Loucy (cell line): ENCODE results near the gene COLGALT1.

Experiments used
- H2AFZ ChIP-seq: fragments of 200-600 bp; sonication (generic); 2 replicates; pipeline ENCODE4 v1.6.0; 2016; ENCODE audit warnings: antibody characterized with exemption, mild to moderate bottlenecking, low read length, moderate library complexity
- H3F3A ChIP-seq: fragments of 200-600 bp; 2 replicates; pipeline ENCODE4 v1.6.0; 2016; ENCODE audit warnings: antibody characterized with exemption, low read depth, mild to moderate bottlenecking
- H3K27me3 ChIP-seq: fragments of 200-600 bp; sonication (generic); 2 replicates; pipeline ENCODE4 v1.6.1; 2014; ENCODE audit warnings: low read length, mild to moderate bottlenecking; ENCODE audit not compliant: insufficient read depth, poor library complexity, severe bottlenecking
- H3K36me3 ChIP-seq: fragments of 200-600 bp; sonication (generic); 2 replicates; pipeline ENCODE4 v1.6.1; 2016; ENCODE audit warnings: low read length; ENCODE audit not compliant: insufficient read depth
- H3K4me1 ChIP-seq: fragments of 200-600 bp; sonication (generic); 2 replicates; pipeline ENCODE4 v1.5.1; 2014; ENCODE audit warnings: low read length, mild to moderate bottlenecking; ENCODE audit not compliant: insufficient read depth, poor library complexity, severe bottlenecking
- H3K4me2 ChIP-seq: fragments of 200-600 bp; sonication (generic); 2 replicates; pipeline ENCODE4 v1.6.0; 2014; ENCODE audit warnings: antibody characterized with exemption, low read length, low read depth, mild to moderate bottlenecking; ENCODE audit not compliant: poor library complexity, severe bottlenecking
- H3K4me3 ChIP-seq: fragments of 200-600 bp; sonication (generic); 2 replicates; pipeline ENCODE4 v1.5.1; 2014; ENCODE audit warnings: low read length, mild to moderate bottlenecking, mixed read lengths; ENCODE audit not compliant: poor library complexity, severe bottlenecking
- H3K79me2 ChIP-seq: fragments of 200-600 bp; sonication (generic); 2 replicates; pipeline ENCODE4 v1.6.1; 2014; ENCODE audit warnings: low read length; ENCODE audit not compliant: insufficient read depth
- H3K9ac ChIP-seq: fragments of 200-600 bp; sonication (generic); 2 replicates; pipeline ENCODE4 v1.6.0; 2014; ENCODE audit warnings: mild to moderate bottlenecking, low read depth, low read length, moderate library complexity; ENCODE audit not compliant: poor library complexity, severe bottlenecking
- H3K9me2 ChIP-seq: fragments of 200-600 bp; sonication (generic); replicated peaks from 2 replicates; pipeline ENCODE4 v1.6.1; 2016; ENCODE audit warnings: low read depth, low read length, mixed read lengths
- H3K9me3 ChIP-seq: fragments of 200-600 bp; sonication (generic); 2 replicates; pipeline ENCODE4 v1.6.1; 2014; ENCODE audit warnings: mild to moderate bottlenecking, antibody characterized with exemption, low read length, low read depth; ENCODE audit not compliant: insufficient read depth
- H4K20me1 ChIP-seq: fragments of 200-600 bp; sonication (generic); 2 replicates; pipeline ENCODE4 v1.6.0; 2014; ENCODE audit warnings: antibody characterized with exemption, low read length, mild to moderate bottlenecking; ENCODE audit not compliant: insufficient read depth, poor library complexity, severe bottlenecking
- EZH2phosphoT487 ChIP-seq: fragments of 200-600 bp; IDR thresholded peaks from 2 replicates; pipeline ENCODE4 v1.6.1; 2018; ENCODE audit warnings: antibody characterized with exemption, mild to moderate bottlenecking, moderate library complexity, borderline replicate concordance
- TF ChIP-seq, protein P1 (sequence below): fragments of 200-600 bp; sonication (generic); conservative IDR thresholded peaks from 2 replicates; pipeline ENCODE4 v1.5.1; 2014; ENCODE audit warnings: mild to moderate bottlenecking, antibody characterized with exemption, low read length

The COLGALT1 gene

DNA sequence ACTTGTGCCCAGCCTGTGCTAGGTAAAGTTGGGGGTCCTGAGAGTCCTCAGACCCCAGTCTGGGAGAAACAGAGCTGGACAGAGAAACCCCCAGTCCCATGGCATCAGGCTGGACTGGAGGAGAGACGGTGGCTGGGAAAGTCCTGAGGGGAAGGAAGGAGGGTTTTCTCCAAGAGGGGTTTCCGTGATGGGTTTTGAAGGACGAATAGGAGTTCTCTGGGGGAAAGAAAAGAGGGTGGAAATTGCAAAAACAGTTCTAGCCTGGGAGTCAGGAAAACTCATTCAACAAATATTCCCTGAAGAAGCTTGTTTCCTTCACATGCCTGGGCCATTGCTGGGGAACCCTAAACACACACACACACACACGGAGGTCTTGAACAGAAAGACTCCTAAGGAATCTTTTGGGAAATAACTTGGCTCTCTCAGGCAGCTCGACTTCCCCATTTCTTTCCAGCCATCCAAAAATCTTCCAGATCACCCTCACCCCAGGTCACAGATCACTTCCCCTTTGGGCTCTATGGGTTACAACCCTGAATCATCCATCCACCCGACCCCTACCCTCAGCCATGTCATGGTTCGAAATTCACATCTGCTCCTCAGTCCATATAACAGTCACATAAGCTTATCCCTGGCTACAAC, 47.5 kb downstream of the COLGALT1 start:
- Histone ChIP-seq H3K9me2 (no peaks in the 10 kb centered on the region), H4K20me1 (no peaks in the 10 kb centered on the region), H3K36me3 (no peaks in the 10 kb centered on the region), H3K4me2 (no peak overlapping the region), H3K9me3 (no peaks in the 10 kb centered on the region), H3K27me3 (no peaks in the 10 kb centered on the region), H3K79me2 (no peaks in the 10 kb centered on the region), H3F3A (no peaks in the 10 kb centered on the region), H3K4me3 (no peak overlapping the region), H3K9ac (no peak overlapping the region), H3K4me1 (no peaks in the 10 kb centered on the region), H2AFZ (no peak overlapping the region)
- no peak for TF ChIP-seq EZH2phosphoT487
- TF ChIP-seq, protein P1, sequence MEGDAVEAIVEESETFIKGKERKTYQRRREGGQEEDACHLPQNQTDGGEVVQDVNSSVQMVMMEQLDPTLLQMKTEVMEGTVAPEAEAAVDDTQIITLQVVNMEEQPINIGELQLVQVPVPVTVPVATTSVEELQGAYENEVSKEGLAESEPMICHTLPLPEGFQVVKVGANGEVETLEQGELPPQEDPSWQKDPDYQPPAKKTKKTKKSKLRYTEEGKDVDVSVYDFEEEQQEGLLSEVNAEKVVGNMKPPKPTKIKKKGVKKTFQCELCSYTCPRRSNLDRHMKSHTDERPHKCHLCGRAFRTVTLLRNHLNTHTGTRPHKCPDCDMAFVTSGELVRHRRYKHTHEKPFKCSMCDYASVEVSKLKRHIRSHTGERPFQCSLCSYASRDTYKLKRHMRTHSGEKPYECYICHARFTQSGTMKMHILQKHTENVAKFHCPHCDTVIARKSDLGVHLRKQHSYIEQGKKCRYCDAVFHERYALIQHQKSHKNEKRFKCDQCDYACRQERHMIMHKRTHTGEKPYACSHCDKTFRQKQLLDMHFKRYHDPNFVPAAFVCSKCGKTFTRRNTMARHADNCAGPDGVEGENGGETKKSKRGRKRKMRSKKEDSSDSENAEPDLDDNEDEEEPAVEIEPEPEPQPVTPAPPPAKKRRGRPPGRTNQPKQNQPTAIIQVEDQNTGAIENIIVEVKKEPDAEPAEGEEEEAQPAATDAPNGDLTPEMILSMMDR = no peak

DNA sequence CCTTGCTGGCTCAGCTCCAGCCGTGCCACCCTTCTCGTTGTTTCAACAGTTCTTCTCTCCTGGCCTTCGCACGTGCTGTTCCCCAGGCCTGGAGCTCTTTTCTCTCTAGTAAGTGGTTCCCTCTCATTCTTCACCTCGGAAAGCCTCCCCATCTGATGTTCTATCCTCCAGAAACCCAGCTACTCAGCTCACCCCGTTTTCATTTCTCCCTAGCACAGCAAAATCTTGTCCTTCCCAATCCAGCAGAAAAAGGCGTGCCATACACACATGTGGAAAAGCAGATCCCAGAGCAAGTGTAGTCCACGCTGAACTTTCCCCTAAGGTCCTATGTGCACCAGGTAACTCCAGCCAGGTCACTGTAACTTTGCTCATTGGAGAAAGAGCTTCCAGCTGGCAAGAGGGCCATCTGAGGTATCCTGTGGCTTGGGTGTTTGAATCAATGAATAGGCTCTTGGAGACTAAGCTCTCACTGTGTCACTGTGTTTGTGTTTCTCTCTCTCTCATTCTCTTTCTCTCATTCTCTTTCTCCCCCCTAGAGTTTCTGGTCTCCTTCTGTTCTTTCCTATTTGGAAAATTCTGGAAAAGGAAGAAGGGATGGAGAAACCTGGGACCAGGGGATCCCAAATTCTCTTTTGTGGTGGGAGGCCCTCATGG, 49.0 kb downstream of the COLGALT1 start:
- H3F3A ChIP-seq = no peaks in the 10 kb centered on the region
- no peaks in the 10 kb centered on the region for H3K4me1 ChIP-seq
- H3K36me3 ChIP-seq = no peaks in the 10 kb centered on the region
- no peaks in the 10 kb centered on the region for H4K20me1 ChIP-seq
- H3K9ac ChIP-seq = no peak overlapping the region
- H3K4me2 ChIP-seq = no peak overlapping the region
- H3K9me2 ChIP-seq = no peaks in the 10 kb centered on the region
- no peaks in the 10 kb centered on the region for H3K9me3 ChIP-seq
- H3K4me3 ChIP-seq = no peak overlapping the region
- no peaks in the 10 kb centered on the region for H3K27me3 ChIP-seq
- H3K79me2 ChIP-seq = no peaks in the 10 kb centered on the region
- peak overlapping the region; percentile 23; the same call in 1 of the 2 replicates for H2AFZ ChIP-seq
- TF ChIP-seq, protein P1 = no peak
- TF ChIP-seq EZH2phosphoT487 = no peak

DNA sequence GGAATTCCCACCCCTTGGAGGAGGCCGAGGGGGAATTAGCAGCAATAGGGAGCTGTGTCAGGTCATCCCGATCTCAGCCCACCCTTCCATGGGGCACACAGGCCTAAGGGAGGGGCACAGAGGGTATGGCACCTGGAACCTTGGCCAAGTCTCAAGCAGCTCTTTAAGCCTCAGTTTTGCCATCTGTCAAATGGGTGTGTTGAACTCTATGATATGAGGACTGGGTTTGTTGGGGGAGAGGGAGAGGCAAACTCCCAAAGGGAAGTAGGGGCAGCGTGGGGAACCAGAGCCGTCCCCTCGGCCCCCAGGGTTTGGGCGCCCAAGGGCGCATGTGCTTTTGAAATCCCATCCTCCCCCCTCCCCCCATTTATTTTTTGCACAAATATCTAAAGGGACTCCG, 49.7 kb downstream of the COLGALT1 start:
- TF ChIP-seq, protein P1 = no peak
- no peak for TF ChIP-seq EZH2phosphoT487
- Histone ChIP-seq H3K27me3 (no peaks in the 10 kb centered on the region), H3K4me1 (no peaks in the 10 kb centered on the region), H3K4me3 (no peak overlapping the region), H3K9me2 (no peaks in the 10 kb centered on the region), H3K4me2 (no peak overlapping the region), H3K79me2 (no peaks in the 10 kb centered on the region), H3F3A (no peaks in the 10 kb centered on the region), H3K9me3 (no peaks in the 10 kb centered on the region), H3K9ac (no peak overlapping the region), H2AFZ (no peak overlapping the region), H3K36me3 (no peaks in the 10 kb centered on the region), H4K20me1 (no peaks in the 10 kb centered on the region)
